DMS53 (cell line): ENCODE data around the gene FGGY.

Experiments
- DNase-seq: peaks from one replicate; lab custom pipeline; 2025; lab: John Stamatoyannopoulos, UW

The FGGY gene

GRCh38 chr1:59414406-59415133 is 117.7 kb downstream of the FGGY start:
- DNase-seq: peak; percentile 13

- no peak for DNase-seq
Observed at GRCh38 chr1:59415286-59415850, 118.5 kb downstream of the FGGY start.

- no peak for DNase-seq
Observed at GRCh38 chr1:59415881-59416280, 119.0 kb downstream of the FGGY start.

- no peak for DNase-seq
Observed at GRCh38 chr1:59417406-59417805, 120.5 kb downstream of the FGGY start.

GRCh38 chr1:59418363-59419144 is 121.7 kb downstream of the FGGY start:
- DNase-seq: no peak

- DNase-seq: no peak
Observed at GRCh38 chr1:59419361-59420140, 122.7 kb downstream of the FGGY start.

GRCh38 chr1:59421232-59421920 is 124.5 kb downstream of the FGGY start:
- no peak for DNase-seq

GRCh38 chr1:59422921-59423575 is 126.2 kb downstream of the FGGY start:
- DNase-seq: no peak

GRCh38 chr1:59427155-59427554 is 130.3 kb downstream of the FGGY start:
- peak; percentile 93 for DNase-seq

GRCh38 chr1:59427784-59428183 is 130.9 kb downstream of the FGGY start:
- DNase-seq: no peak

GRCh38 chr1:59428828-59429227 is 131.9 kb downstream of the FGGY start:
- peak; percentile 43 for DNase-seq

- no peak for DNase-seq
Observed at GRCh38 chr1:59429656-59430055, 132.8 kb downstream of the FGGY start.

GRCh38 chr1:59431566-59432294 is 134.8 kb downstream of the FGGY start:
- peak; percentile 21 for DNase-seq

GRCh38 chr1:59432531-59433439 is 135.9 kb downstream of the FGGY start:
- peak; percentile 82 for DNase-seq

- no peak for DNase-seq
Observed at GRCh38 chr1:59433440-59433813, 136.5 kb downstream of the FGGY start.

- no peak for DNase-seq
Observed at GRCh38 chr1:59434336-59434735, 137.4 kb downstream of the FGGY start.

GRCh38 chr1:59436637-59437036 is 139.7 kb downstream of the FGGY start:
- DNase-seq: no peak

- DNase-seq: no peak
Observed at GRCh38 chr1:59438058-59438560, 141.2 kb downstream of the FGGY start.

- no peak for DNase-seq
Observed at GRCh38 chr1:59442492-59442891, 145.6 kb downstream of the FGGY start.
